HG03342 (cell line): ENCODE results near the gene ZNF438.

Experiments used
- ATAC-seq: cut with Tn5 transposase; IDR thresholded peaks from one replicate; pipeline ENCODE4 v1.9.1; 2021; ENCODE audit warnings: mild to moderate bottlenecking, moderate library complexity; ENCODE audit not compliant: unreplicated experiment

Gene ZNF438

DNA sequence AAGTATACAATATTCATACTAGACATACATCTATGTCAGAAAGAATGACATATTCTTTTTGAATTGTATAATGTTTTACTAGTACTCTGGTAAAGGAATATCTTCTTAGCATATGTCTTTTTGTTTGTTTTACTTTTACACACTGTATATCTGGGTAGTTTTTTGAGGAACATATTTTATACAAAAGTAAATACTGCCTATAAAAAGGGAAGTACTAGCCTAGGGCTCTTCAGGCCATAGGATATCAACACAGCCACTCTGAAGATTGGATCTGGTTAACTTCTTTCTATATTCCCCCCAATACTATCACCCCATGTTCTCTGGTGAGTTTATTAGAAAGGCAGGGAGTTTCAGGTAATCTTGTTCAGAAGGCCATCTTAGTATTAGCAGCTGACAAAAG, 134.6 kb downstream of the ZNF438 start:
- no peak for ATAC-seq

DNA sequence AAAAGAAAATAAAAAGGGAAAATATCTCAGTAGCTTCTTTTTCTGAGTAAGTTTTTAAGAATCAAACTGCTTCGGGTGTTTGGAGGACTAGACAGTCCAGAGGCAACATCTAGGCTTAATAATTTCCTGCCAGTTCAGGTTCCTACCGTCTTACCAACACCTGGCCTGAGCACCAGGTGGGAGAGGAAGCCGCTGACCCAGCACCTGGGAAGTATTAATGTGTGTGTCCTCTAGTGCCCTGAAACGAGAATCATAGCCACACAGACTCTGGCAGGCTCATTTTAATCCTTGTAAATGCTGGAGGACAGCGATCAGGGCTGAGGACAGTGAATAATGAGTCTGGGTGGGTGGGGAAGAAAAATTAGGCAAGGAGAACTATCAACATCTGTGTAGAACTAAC, 137.4 kb downstream of the ZNF438 start:
- ATAC-seq, result no peak

DNA sequence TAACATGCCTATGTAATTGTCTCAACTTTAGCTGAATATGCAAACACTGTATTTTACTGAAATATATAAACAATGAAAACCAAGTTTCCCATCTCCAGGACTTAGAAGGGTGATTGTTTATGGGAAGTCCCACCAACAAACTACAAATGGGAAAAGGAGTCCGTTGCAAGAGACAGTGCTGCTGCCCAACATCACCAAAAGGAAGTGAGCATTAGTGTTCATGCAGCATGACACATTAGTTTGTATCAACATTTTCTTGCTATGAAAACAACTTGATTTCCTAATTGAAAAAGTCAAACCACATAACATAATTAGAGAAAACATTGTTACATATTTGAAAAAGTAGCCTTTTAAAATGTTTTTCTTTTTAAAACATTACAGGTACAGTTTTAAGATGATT, 138.5 kb downstream of the ZNF438 start:
- ATAC-seq, result no peak

DNA sequence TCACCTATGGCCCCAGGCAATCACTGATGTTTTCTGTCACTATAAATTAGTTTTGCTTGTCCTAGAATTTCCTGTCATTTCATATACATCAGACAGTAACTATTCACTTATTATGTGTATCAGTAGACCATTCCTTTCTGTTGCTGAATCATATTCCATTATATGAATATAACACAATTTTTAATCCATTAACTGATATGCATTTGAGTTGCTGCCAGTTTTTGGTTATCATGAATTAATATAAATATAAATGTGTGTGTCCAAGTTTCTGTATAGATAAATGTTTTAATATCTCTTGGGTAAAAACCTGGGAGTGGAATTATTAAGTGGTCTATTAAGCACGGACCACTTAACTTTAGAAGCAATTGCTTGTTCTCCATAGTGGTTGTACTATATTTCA, 143.8 kb downstream of the ZNF438 start:
- ATAC-seq, result no peak

DNA sequence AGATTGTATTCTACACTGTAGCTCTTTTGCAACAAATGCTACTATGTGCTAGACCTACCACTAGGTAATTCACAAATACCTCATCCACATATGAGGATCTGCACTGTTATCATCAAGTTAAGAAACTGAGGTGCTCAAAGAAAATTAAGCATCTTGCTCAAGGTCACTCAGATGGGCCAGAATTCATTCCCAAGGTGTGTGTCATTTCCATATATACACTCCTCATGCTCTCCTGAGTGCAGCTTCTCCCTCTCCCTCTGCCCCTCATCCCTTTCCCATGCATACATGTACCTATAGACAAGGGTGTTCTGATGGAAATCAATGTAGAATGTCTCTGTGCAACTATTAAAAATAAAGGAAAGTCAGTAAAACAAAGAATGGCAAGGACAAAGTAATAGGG, 146.2 kb downstream of the ZNF438 start:
- no peak for ATAC-seq

DNA sequence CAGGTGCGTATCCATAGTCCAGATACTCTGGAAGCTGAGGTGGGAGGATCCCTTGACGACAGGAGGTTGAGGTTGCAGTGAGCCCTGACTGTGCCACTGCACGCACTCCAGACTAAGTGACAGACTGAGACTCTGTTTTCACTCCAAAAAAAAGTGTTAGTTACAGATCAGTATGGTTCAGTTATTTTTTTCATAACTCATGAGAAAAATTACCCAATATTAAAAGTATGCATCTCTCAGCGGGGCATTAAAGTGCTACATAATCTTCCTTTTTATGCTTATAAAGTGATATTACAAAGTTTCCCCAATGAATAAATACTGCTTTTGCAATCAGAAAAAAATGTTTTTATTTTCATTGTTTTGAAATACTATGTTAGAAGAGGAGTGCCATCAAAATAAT, 147.9 kb downstream of the ZNF438 start:
- no peak for ATAC-seq

DNA sequence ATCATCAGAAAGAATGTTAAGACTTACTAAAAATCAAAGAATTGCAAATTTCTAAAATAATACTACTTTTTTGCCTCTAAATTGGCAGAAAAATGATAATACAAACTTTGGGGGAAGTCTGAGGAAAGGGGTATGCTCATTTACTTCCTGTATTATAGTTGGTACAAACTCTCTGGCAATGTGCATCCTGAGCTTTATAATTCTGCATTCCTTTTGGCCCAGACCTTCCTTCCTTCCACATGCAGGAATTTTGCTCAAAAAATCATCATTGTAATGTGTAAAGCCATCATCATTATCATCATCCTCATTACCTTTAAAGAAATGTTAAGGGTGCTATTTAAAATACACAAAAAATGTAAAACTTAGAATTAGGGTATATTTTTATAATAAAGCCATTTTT, 148.5 kb downstream of the ZNF438 start:
- ATAC-seq, result no peak

DNA sequence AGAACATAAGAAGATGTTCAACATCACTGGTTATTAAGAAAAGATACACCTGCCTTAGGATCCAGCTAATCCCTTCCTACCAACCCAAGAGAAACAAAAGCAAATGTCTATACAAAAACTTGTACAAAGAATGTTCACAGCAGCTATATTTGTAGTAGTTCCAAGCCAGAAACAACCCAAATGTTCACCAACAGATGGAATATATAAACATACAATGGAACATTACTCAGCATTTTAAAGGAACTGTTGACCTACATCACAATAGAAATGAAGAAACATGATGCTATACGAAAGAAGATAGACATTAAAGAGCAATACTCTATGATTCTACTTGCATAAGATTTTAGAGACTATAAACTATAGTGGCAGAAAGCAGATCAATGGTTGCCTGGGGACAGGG, 149.4 kb downstream of the ZNF438 start:
- no peak for ATAC-seq

DNA sequence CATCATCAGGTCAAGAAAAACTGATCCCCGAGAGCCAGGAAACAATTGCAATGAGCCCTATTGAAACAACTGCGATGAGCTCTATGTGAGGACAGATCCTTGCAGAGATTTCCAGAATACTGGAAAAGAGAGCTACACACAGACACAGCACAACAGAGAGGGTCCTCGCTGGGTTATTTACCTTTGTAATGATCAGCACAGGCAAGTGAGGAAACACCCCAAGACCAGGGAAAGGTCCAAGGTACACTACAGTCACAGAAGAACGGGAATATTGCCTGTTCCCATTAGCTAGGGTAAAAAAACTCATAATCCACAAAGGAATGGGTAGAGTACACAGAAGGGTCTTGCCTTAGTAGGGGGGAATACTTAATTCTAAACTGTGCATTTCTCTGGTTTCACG, 152.7 kb downstream of the ZNF438 start:
- no peak for ATAC-seq

DNA sequence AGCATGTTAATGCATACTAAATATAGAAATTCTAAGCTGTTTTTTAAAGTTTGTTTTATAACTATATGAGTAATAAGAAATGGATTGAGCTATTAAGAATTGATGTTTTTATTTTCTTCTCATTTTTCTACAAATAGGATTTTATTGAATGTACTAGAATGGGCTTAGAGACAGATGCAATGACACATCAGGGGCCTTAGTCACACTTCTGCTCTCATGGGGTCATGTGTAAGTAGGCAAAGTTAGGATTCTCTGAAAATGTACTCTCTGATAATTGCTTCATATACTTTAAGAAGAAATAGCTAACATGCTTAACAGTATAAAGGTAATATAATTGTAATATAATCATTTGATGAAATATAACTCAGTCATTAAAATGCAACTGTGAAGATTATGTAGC, 154.6 kb downstream of the ZNF438 start:
- ATAC-seq, result no peak

DNA sequence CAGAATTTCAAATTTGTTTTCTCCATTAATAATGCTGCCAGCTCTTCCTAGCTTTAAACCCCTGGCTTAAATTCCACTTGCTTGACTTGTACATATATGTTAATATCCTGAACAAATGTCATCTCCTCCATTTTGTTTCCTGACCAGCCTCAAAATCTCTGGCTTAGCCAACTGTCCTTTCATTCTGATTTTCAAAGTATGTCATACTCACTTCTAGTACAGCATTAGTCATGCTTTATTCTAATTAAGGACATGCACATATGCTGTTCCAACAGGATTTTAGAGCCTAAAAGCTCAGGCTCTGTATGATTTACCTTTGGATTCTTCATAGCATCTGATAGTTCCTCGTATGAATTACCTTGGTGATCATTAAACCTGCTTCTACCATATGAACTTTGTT, 158.3 kb downstream of the ZNF438 start:
- ATAC-seq, result no peak

DNA sequence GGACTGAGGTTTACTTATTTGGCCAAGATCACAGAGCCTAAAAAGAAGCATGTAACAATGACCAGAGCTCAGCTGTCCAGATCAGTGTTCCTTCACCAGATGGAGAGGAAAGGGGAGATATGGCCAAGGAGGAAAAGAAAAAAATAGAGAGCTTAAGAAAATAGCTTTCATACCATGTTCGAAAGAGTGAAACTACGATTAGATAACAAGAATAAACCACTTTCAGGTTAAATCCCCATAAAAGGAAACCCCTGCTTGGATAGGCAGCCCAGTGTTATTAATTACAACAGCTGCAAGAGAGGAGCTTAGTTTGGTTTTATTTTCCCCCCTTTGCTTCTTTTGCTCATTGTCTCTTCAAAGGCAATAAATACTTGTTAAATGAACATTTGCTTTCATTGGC, 160.8 kb downstream of the ZNF438 start:
- no peak for ATAC-seq

DNA sequence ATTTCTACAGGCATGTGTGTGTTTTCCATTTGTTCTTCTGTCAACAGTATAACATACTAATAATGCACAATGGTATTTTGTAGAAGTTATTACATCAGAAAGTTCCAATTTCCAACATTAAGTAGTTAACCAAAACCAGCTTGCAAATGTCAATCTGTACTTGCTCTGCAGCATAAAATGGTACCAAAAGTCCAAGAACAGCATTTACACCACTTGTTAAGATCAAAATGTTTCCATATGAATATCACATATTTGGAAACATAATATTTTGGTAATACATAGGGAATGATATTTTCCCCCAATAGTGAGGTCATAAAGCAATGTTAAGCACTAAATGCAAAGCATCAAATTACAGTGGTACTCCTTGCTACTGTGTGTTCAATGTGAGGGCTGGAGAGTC, 162.1 kb downstream of the ZNF438 start:
- ATAC-seq, result no peak

DNA sequence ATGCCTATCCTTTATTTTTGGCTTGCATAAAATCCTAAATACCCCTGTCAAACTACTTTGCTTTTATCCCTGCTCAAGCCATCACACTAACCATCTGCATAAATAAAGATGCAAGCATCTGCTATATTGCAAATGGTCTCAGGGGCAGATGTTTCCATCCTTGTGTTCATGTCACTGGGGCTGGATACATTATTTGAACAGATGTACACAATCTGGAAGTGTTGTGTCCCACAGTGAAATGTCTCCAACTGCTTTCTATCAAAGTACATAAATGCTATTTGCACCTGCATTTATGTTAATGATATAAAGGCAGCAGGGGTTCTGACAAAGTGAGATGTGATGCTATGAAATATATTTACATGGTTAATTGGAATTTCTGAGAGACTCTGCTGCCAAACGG, 163.1 kb downstream of the ZNF438 start:
- ATAC-seq, result no peak

DNA sequence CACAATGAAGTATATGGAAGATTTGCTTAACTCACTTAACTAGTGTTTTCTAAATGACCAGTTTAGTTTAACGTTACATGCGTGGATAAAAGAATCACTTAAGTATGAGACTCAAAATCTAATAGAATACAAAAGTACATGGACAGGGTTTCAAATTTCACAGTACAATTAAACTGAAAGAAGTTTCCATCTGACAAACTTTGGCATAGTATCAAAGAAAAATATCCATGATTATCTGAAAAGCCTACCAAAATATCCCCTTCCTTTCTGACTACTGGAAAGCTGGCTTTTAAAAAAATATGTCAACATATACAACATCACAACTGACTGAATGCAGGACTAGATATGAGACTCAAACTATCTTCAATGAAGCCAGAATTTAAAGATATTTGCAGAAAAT, 164.8 kb downstream of the ZNF438 start:
- ATAC-seq, result no peak

DNA sequence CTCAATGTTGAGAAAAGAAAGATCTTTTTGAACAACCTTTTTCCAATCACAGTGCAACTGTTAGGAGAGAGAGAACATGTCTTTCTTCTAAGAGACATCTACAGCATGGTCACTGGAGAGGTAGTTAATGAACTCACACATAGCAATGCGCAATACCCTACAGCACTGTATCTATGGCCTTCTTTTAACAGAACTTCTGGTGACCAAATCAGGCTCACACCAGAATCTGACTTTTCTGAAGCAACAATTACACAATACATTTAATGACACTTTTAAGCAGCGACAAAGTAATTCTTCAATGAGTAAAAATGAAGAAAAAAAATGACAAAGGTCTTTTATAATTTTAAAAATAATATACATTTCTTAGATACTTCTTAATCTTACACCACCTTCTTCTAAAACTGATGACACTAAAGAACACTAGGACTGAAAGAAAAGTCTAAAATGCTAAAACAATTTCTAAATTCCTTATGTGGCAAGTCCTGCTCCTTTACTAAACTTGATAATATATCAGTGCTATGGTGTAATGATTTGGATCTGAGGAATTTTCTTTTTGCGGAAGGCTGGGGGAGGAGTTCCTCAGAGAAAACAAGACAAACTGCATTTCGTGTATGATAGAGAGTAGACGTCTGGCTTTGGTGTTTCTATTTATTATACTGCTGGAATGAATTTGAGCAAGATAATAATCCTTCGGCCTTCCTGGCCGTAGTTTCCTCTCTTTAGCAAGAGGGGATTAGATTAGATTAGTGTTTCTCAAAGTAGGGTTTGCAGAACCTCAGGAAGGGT, 166.3 kb downstream of the ZNF438 start:
- no peak for ATAC-seq

DNA sequence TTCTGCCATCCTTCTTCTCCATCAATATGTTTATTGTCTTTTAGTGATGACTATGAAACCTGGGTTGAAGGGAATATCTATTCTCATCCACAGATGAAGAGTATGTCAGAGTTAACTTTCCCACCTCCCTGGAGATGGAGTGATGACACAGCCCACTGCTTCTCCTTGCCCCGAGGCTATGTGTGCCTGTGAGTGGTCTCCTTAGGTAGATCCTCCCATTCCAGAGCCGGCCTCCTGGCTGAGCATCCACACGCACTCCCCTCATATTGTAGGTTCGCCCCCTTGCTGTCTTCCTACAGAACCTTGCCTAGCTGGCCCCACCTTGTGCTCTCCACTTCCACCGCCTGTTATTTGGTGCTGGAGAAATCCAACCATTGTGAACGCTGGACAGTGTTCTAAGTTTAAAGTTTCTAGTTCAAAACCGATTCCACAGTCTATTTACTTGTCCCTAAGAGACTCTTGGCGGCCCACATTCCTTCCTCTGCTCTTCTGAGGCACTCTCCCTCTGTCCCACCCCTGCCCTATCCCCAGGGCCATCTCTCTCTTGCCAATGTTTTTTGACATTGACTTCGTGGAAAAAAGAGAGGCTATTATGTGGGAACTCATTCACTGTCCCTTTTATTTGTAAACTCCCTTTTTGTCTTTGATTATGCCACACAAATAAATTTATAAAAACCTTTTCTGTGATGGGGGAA, 168.0 kb downstream of the ZNF438 start:
- ATAC-seq, result no peak

DNA sequence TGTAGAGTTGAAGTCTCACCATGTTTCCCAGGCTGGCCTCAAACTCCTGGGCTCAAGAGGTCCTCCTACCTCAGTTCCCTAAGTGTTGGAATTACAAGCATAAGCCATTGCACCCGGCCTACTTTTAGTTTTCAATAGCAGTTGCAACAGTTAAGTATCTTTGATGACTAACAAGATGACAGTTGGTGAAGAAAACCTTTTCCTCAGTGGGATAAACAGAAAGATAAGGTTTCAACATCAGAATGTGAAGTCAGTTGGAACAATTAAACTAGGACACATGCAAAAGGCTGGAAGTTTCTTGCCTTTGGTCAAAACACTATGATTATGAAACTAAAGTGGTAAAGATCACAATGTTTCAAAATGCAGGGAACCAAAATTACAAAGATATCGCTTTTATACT, 169.2 kb downstream of the ZNF438 start:
- ATAC-seq, result no peak

DNA sequence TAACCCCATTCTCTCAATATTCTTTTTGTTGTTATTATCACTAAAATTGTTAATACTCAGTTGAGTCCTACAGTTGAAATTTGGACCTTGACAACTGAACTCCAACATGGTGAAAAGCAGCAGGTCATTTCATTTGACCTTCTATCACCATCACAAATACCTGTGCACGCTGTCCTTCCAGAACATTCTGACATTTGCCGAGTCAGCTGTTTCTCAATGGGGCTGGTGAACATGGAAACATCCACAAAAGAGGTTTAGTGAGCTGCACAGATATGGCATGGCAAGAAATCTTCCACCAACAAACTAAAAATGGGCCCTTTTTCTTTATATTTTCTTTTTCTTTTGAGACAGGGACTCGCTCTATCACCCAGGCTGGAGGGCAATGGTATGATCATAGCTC, 169.7 kb downstream of the ZNF438 start:
- no peak for ATAC-seq

DNA sequence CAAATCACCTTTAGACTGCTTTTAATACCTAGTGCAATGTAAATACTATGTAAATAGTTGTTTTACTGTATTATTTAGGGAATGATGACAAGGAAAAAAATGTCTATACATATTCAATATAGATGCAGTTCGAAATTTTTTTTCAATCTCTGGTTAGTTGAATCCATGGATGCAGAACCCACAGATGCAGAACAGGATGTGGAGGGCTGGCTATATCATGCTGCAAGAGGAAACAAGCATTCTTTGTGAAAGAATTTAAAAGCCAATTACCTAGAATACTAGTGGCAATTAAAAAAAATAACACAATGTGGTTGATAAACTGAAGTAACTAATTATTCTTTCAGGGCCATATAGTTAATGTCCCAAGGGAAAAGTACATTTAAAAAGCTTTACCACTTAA, 170.4 kb downstream of the ZNF438 start:
- ATAC-seq, result no peak

DNA sequence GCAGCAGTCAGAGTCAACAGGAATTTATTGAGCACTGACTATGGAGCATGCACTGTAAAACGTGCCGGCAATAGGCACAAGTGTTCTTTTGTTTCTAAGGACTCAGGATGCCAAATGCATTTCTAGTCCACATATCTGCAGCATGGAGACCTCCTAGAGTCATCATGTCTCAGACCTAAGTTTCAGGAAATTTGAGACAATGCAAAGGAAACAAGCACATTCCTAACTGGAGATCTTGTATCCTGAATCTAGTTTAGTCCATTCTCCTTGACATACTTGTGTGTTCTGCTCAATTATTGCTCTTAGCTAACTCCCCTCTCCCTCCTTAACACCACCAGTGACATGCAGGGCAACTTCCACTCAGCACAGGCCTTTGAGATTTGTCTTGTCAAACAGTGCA, 173.2 kb downstream of the ZNF438 start:
- no peak for ATAC-seq

DNA sequence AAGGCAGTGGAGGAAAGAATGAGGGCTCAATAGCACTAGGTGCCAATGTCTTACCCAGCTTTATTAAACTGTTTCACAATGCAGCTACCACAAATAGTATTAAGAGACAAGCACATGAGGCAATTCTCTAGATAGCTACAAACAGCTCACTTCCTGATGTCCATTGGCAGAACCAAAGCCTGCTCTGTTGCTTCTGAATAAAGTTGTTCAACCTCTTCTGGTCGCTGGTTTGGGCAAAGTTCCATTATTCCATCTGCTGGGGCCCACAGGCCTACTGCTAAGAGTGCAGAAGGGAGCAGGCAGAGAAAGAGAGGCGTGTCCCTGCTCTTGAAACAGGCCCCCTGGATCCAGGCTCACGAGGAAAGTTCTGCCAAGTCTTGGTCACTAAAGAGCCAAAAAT, 173.9 kb downstream of the ZNF438 start:
- ATAC-seq, result no peak

DNA sequence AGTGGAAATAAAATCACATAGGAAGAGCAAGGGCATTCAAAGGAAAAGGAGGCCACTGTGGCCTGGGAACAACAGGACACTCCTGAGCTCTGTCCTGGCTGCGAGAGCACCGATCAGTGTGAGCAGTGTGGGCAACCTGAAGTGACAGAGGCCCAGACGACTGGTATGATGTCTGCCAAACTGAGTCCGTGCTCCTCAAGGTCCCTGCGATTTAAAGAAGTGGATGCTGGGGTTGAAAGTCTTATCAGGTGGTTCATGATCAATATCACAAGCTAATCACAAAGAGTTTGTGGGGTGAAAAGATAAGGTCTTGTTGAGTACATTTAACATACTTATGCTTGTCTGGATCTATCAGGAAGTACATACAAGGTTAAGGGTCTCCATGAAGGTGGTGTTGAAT, 176.5 kb downstream of the ZNF438 start:
- no peak for ATAC-seq
